ENCODE data around the gene TMEM245. TPM values are rescaled to one million over a fixed set of nuclear protein-coding genes. Genes with fewer than 3 reads are reported as not detected.
"Not testable (repeated sequence)": the region's sequence is repeated elsewhere in the genome, so short reads cannot be mapped to it uniquely, and the experiment has no call there.

Gene TMEM245
- total and polyA plus RNA-seq, 5 donors, result 25.6 to 136 (median 93.1) TPM

DNA sequence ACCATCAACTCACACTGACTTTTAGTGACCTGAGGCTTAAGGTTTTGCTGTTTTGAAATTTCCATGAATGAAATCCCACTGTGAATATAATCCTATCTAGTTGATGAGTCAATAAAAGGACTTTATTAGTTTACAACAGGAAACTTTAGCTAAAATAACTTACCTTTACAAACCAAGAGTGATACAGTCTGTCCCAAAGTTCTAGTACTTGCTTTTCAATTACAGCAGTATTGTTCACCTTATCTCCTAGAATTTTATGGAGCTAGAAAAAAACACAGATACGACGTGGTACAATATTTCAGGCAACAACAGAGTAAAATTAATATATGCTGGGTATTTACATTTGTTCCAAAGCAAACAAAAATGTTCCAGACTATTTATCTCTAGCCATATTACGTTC lies 59.6 kb downstream of the TMEM245 start:
- no peaks in the 10 kb centered on the region for H3K27me3 ChIP-seq (ENCODE audit: control insufficient read depth, insufficient read depth)
- H3K27ac ChIP-seq (ENCODE audit: low read length), result no peak overlapping the region
- no peak overlapping the region for H3K4me3 ChIP-seq (ENCODE audit: low read length)
- H3K9me3 ChIP-seq (ENCODE audit: control insufficient read depth, low read length), result no peaks in the 10 kb centered on the region
- DNase-seq (no peak), ATAC-seq (no peak)
- no peaks in the 10 kb centered on the region for H3K4me1 ChIP-seq (ENCODE audit: control insufficient read depth, insufficient read depth, low read length)
- intact Hi-C loops (cut with DNase I), result no loop called here
- 75% methylated on average over 3 of the region's 3 CpGs for WGBS

DNA sequence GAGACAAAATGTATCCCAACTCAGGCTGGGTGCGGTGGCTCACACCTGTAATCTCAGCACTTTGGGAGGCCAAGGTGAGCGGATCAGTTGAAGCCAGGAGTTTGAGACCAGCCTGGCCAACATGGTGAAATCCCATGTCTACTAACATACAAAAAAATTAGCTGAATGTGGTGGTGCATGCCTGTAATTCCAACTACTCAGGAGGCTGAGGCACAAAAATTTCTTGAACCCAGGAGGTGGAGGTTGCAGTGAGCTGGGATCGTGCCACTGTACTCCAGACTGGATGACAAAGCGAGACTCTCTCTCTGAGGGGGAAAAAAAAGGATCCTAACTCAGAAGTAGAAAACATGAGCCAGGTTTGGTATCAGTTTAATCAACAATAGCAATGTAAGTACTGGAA lies 66.6 kb downstream of the TMEM245 start:
- ATAC-seq; H3K27ac ChIP-seq (ENCODE audit: low read length); H3K4me1 ChIP-seq (ENCODE audit: control insufficient read depth, insufficient read depth, low read length); intact Hi-C loops (cut with DNase I); H3K27me3 ChIP-seq (ENCODE audit: control insufficient read depth, insufficient read depth); DNase-seq; H3K9me3 ChIP-seq (ENCODE audit: control insufficient read depth, low read length); H3K4me3 ChIP-seq (ENCODE audit: low read length): not testable (repeated sequence)
- WGBS, result 87% methylated on average over 4 of the region's 4 CpGs

DNA sequence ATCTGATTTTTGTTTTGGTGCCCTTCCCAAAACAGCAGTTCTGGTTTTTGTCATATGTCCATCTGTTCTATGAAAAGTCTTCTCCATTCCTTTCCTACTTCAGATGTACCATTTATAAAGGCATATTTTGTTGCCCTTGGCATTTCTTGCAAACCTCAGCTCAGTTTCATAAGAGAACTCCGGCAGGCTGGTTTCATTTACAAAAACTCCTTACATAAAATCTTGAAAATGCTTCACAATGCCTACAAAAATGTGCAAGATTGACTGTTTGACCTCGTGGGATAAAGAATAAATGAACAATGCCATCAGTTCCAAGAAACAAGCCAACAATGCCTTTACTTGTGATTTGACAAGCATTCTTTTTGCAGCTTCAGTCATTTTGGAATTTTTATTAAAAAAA lies 67.3 kb downstream of the TMEM245 start:
- H3K4me1 ChIP-seq (ENCODE audit: control insufficient read depth, insufficient read depth, low read length), result peaks cover 6% of the 10 kb centered on the region
- no peak overlapping the region for H3K4me3 ChIP-seq (ENCODE audit: low read length)
- ATAC-seq (no peak), DNase-seq (no peak)
- no peak overlapping the region for H3K27ac ChIP-seq (ENCODE audit: low read length)
- 66% methylated on average over 2 of the region's 2 CpGs for WGBS
- H3K9me3 ChIP-seq (ENCODE audit: control insufficient read depth, low read length), result no peaks in the 10 kb centered on the region
- no peaks in the 10 kb centered on the region for H3K27me3 ChIP-seq (ENCODE audit: control insufficient read depth, insufficient read depth)
- intact Hi-C loops (cut with DNase I), result no loop called here

DNA sequence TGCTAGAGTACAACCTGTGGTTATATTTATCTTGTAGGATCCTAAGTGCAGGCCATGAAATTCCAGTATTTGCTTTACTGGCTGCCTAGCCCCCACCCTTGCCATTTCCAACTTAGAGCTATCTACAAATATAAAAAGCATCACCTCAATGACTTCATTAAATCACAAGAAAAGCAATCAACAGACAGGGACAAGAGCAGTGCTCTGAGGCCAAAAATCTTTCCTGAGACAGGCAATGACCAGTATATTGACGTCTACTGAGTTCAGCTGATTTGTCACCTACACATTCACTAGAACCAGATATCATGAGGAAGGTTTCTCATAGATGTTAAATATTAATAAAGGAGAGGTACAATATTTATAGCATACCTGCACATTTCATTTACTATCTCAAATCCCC lies 68.0 kb downstream of the TMEM245 start:
- no peak for ATAC-seq
- Histone ChIP-seq H3K27me3 (ENCODE audit: control insufficient read depth, insufficient read depth) (no peaks in the 10 kb centered on the region), H3K4me3 (ENCODE audit: low read length) (no peak overlapping the region), H3K27ac (ENCODE audit: low read length) (no peak overlapping the region), H3K4me1 (ENCODE audit: control insufficient read depth, insufficient read depth, low read length) (peaks cover 6% of the 10 kb centered on the region), H3K9me3 (ENCODE audit: control insufficient read depth, low read length) (no peaks in the 10 kb centered on the region)
- intact Hi-C loops (cut with DNase I), result no loop called here
- DNase-seq, result no peak
- WGBS, result 70% methylated on average over 1 of the region's 1 CpG

DNA sequence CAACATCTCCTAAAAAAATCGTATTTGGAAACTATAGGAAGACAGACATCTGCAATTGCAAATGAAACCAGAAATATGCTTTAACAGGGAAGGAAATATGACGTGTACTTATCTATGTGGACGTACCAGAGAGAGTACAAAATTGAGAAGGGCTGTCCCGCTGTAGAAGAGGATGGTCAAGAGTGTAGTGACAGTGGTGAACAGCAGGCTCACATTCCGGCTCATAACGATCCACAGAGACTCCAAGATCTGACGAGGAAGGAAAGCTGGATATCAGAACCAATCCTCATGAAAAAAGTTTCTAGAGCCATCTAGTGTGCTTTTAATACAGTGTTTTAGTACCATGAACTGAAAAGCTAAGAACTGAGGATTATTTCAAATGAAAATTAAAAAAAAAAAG lies 69.3 kb downstream of the TMEM245 start:
- WGBS, result 52% methylated on average over 7 of the region's 7 CpGs
- no peak for DNase-seq
- ATAC-seq, result peak in 1 of 2 donors; percentile 29
- Histone ChIP-seq H3K27ac (ENCODE audit: low read length) (no peak overlapping the region), H3K4me3 (ENCODE audit: low read length) (no peak overlapping the region), H3K9me3 (ENCODE audit: control insufficient read depth, low read length) (no peaks in the 10 kb centered on the region), H3K4me1 (ENCODE audit: control insufficient read depth, insufficient read depth, low read length) (peaks cover 6% of the 10 kb centered on the region), H3K27me3 (ENCODE audit: control insufficient read depth, insufficient read depth) (no peaks in the 10 kb centered on the region)
- intact Hi-C loops (cut with DNase I), result no loop called here

DNA sequence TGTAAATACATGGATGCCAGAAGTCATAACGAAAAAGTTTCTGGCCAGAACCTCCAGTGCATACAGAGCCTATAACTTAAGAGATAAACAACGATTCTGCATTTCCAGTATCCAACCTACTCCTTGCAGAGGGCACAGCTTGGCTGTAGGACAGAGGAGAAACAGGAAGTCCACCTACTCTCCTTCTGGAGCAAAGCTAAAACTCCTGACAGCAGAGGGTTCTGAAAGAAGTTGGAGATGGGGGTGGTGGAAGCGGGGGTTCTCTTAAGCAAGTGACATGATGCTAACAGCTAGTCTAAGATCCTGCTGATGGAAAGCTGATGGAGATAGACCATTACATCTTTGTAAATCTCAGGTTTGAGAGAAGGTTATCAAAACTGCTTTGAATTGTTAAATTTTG lies 70.9 kb downstream of the TMEM245 start:
- H3K27ac ChIP-seq (ENCODE audit: low read length), result no peak overlapping the region
- peaks cover 6% of the 10 kb centered on the region for H3K4me1 ChIP-seq (ENCODE audit: control insufficient read depth, insufficient read depth, low read length)
- ATAC-seq (no peak), DNase-seq (no peak)
- H3K9me3 ChIP-seq (ENCODE audit: control insufficient read depth, low read length), result no peaks in the 10 kb centered on the region
- intact Hi-C loops (cut with DNase I), result no loop called here
- H3K27me3 ChIP-seq (ENCODE audit: control insufficient read depth, insufficient read depth), result no peaks in the 10 kb centered on the region
- no peak overlapping the region for H3K4me3 ChIP-seq (ENCODE audit: low read length)
- 84% methylated on average over 3 of the region's 3 CpGs for WGBS

DNA sequence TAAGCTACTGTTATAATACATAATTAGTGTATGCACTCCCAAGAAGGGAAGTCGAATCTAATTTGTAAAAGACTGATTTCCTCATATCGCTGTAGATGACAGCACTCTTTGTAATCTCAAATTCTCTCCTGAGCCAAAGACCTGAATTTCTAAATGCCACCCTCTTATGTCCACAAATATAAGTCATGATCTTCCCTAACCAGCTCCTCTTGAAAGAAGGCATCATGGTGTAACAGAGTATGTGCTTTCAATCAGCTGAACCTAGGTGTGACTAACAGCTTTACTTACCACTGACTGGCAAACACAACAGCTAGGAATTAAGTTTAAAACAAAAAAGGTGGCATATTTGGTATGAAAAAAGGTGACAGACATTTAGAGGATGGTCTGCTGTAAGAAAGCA lies 72.5 kb downstream of the TMEM245 start:
- ATAC-seq (no peak), DNase-seq (no peak)
- H3K4me1 ChIP-seq (ENCODE audit: control insufficient read depth, insufficient read depth, low read length), result peaks cover 2% of the 10 kb centered on the region
- intact Hi-C loops (cut with DNase I), result no loop called here
- H3K27ac ChIP-seq (ENCODE audit: low read length), result no peak overlapping the region
- no peak overlapping the region for H3K4me3 ChIP-seq (ENCODE audit: low read length)
- H3K27me3 ChIP-seq (ENCODE audit: control insufficient read depth, insufficient read depth), result no peaks in the 10 kb centered on the region
- 87% methylated on average over 2 of the region's 2 CpGs for WGBS
- H3K9me3 ChIP-seq (ENCODE audit: control insufficient read depth, low read length), result no peaks in the 10 kb centered on the region

DNA sequence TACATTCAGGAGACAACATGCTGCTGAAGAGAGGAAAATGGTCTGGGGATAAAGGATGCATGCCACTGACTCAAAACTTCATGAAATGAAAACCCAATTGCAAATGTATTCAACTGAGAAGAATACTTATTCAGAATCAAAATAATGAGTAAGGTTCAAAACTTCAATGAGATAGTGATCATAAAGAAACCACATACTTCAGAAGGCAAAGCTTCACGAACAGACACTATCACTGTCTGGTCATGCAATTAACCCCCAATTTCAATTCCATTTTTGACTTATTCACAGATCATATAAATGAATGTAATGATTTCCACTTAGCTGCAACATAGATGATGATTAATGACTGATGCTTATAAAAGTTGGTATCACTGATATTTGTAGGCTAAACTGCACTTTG lies 73.4 kb downstream of the TMEM245 start:
- no peak overlapping the region for H3K4me3 ChIP-seq (ENCODE audit: low read length)
- H3K27ac ChIP-seq (ENCODE audit: low read length), result no peak overlapping the region
- 91% methylated on average over 1 of the region's 1 CpG for WGBS
- intact Hi-C loops (cut with DNase I), result no loop called here
- peaks cover 2% of the 10 kb centered on the region for H3K4me1 ChIP-seq (ENCODE audit: control insufficient read depth, insufficient read depth, low read length)
- DNase-seq, result no peak
- ATAC-seq, result no peak
- no peaks in the 10 kb centered on the region for H3K27me3 ChIP-seq (ENCODE audit: control insufficient read depth, insufficient read depth)
- no peaks in the 10 kb centered on the region for H3K9me3 ChIP-seq (ENCODE audit: control insufficient read depth, low read length)

DNA sequence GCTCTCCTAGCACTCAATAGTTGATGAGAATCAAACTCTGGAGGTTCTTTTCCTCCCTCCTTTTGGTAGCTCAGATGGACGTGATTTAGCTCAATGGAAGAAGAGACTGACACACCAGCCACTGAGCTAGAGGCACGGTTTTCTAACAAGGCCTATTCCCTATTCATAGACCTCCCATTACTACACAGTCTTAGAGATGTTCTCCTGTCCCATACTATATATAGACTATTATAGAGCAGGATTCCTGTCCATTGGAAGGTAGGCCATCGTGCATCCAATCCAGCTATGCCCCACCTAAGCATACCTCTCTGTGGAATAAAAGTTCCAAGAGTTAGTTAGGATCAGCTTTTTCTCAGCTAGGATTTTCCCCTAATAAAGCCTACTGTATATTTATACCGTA lies 76.2 kb downstream of the TMEM245 start:
- intact Hi-C loops (cut with DNase I), result no loop called here
- DNase-seq (no peak), ATAC-seq (no peak)
- Histone ChIP-seq H3K4me3 (ENCODE audit: low read length) (no peak overlapping the region), H3K27ac (ENCODE audit: low read length) (no peak overlapping the region), H3K27me3 (ENCODE audit: control insufficient read depth, insufficient read depth) (no peaks in the 10 kb centered on the region), H3K4me1 (ENCODE audit: control insufficient read depth, insufficient read depth, low read length) (no peaks in the 10 kb centered on the region), H3K9me3 (ENCODE audit: control insufficient read depth, low read length) (no peaks in the 10 kb centered on the region)
- 97% methylated on average over 4 of the region's 4 CpGs for whole genome bisulfite sequencing

DNA sequence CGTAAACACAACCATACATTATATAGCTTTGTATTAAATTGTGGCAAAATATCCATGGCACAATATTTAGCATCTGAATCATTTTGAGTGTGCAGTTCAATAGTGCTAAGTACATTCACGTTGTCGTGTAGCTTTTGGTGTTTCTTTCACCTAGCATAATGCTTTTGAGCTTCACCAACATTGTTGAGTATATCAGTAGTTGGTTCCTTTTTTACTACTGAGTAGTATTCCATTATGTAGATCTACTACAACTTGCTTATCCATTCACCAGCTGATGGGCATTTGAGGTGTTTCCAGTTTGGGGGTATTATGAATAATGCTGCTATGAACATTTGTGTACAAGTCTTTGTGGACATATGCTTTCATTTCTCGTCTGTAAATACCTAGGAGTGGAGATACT lies 79.2 kb downstream of the TMEM245 start:
- H3K4me1 ChIP-seq (ENCODE audit: control insufficient read depth, insufficient read depth, low read length), result peaks cover 5% of the 10 kb centered on the region
- 98% methylated on average over 4 of the region's 4 CpGs for WGBS
- DNase-seq, result no peak
- H3K9me3 ChIP-seq (ENCODE audit: control insufficient read depth, low read length), result no peaks in the 10 kb centered on the region
- ATAC-seq, result no peak
- H3K27me3 ChIP-seq (ENCODE audit: control insufficient read depth, insufficient read depth), result no peaks in the 10 kb centered on the region
- intact Hi-C loops (cut with DNase I), result no loop called here
- H3K4me3 ChIP-seq (ENCODE audit: low read length), result no peak overlapping the region
- no peak overlapping the region for H3K27ac ChIP-seq (ENCODE audit: low read length)

DNA sequence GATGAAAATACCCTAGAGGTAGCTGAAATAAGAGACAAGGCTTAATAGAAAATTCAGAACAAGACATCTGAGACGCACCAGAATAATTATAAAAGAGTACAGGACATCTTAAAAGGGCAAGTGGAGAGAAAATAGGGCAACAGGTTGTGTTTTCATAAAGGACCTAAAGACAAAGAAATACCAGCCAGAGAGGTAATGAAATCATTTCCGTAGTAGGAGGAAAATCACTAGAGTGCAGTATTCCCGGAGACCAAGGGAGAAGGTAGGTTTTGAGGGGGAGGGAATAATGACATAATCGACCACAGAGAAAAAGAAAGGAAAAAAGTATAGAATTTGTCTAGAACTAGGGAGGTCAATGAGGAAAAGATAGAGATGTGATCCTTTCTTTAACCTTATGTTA lies 80.2 kb downstream of the TMEM245 start:
- Histone ChIP-seq H3K4me1 (ENCODE audit: control insufficient read depth, insufficient read depth, low read length) (peaks cover 5% of the 10 kb centered on the region), H3K27me3 (ENCODE audit: control insufficient read depth, insufficient read depth) (no peaks in the 10 kb centered on the region), H3K9me3 (ENCODE audit: control insufficient read depth, low read length) (no peaks in the 10 kb centered on the region), H3K27ac (ENCODE audit: low read length) (no peak overlapping the region), H3K4me3 (ENCODE audit: low read length) (no peak overlapping the region)
- DNase-seq (no peak), ATAC-seq (no peak)
- WGBS, result 71% methylated on average over 4 of the region's 4 CpGs
- intact Hi-C loops (cut with DNase I), result no loop called here

DNA sequence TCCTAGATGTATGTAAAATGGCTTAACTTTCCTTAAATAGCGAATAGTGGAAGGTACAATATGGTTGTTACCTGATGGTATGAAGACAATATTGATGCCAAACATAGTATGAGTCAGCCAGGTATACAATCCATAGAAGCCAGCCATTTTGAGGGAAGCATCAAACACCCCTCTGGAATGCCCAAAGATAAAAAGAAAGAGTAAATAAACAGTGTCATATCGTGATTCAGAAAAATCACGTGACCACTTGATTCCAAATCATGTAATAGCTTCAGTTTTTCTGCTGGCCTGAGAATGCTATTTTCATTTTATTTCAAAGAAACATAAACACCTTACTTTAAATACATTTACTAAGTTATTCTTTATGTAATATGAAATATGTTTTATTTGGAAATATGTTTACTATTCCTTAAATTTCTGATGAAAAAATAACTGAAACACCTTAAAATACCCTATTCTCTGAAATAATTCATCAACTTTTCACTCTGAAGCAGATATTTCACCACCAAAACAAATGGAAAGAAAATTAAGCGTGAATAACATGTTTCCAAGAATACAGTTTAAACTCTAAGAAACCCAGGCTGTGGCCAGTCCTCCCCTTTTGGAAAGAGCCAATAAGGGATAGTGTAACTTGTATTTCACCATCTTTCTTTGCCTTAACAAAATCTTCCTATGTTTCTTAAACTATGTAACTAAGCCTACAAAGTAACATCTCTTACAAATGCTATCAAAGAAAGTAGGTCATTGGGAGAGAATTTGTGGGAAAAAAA lies 81.6 kb downstream of the TMEM245 start:
- ATAC-seq, result no peak
- no peak overlapping the region for H3K4me3 ChIP-seq (ENCODE audit: low read length)
- intact Hi-C loops (cut with DNase I), result no loop called here
- peaks cover 5% of the 10 kb centered on the region for H3K4me1 ChIP-seq (ENCODE audit: control insufficient read depth, insufficient read depth, low read length)
- no peaks in the 10 kb centered on the region for H3K27me3 ChIP-seq (ENCODE audit: control insufficient read depth, insufficient read depth)
- no peaks in the 10 kb centered on the region for H3K9me3 ChIP-seq (ENCODE audit: control insufficient read depth, low read length)
- WGBS, result 59% methylated on average over 4 of the region's 4 CpGs
- H3K27ac ChIP-seq (ENCODE audit: low read length), result no peak overlapping the region
- DNase-seq, result no peak
